PC-9 (cell line): Measurements from ENCODE around the gene PDE6G. TPM values are rescaled to one million over a fixed set of nuclear protein-coding genes. Genes with fewer than 3 reads are reported as not detected.

Experiments used
- BruUV-seq: library from RNA; stranded (reverse); fragments of 400-500 nt; replicated peaks from 2 replicates; lab custom pipeline; 2021; lab: Mats Ljungman, UMichigan
- CTCF ChIA-PET: fragments of 300-600 bp; sonication (Branson Sonifier 250); formaldehyde crosslinking; loops from one replicate; lab custom pipeline; 2022; ENCODE audit warnings: antibody characterized with exemption; lab: Charles Lee
- POLR2A ChIA-PET: fragments of 300-600 bp; sonication (Branson Sonifier 250); formaldehyde crosslinking; loops from one replicate; lab custom pipeline; 2022; ENCODE audit warnings: antibody characterized with exemption; ENCODE audit not compliant: unreplicated experiment; lab: Charles Lee
- DNase-seq, 2 experiments: peaks; one replicate each; pipeline versions ENCODE4 v3.0.0 to v3.0.0-alpha.2; 2015 to 2022; ENCODE audit warnings: mixed read lengths in 1 of 2
- H2AFZ ChIP-seq: fragments of 200-600 bp; sonication (generic); 2 replicates; pipeline ENCODE4 v1.8.1; 2017; ENCODE audit warnings: antibody characterized with exemption
- H3F3A ChIP-seq: fragments of 200-600 bp; sonication (generic); 2 replicates; pipeline ENCODE4 v1.8.1; 2017; ENCODE audit warnings: antibody characterized with exemption, mild to moderate bottlenecking, low read depth; ENCODE audit not compliant: insufficient read depth
- H3K27ac ChIP-seq: fragments of 200-600 bp; sonication (generic); 2 replicates; pipeline ENCODE4 v1.6.1; 2016; ENCODE audit warnings: mixed run types
- H3K27me3 ChIP-seq: fragments of 200-600 bp; sonication (generic); 2 replicates; pipeline ENCODE4 v1.6.1; 2016; ENCODE audit warnings: low read depth, mixed run types; ENCODE audit not compliant: insufficient read depth
- H3K36me3 ChIP-seq: fragments of 200-600 bp; sonication (generic); 2 replicates; pipeline ENCODE4 v1.6.1; 2016; ENCODE audit warnings: low read depth, mixed run types
- H3K4me1 ChIP-seq: fragments of 200-600 bp; sonication (generic); replicated peaks from 2 replicates; pipeline ENCODE4 v1.6.1; 2016; ENCODE audit warnings: mixed run types; ENCODE audit not compliant: insufficient read depth
- H3K4me2 ChIP-seq: fragments of 200-600 bp; sonication (generic); 2 replicates; pipeline ENCODE4 v1.6.1; 2017; ENCODE audit warnings: mixed run types
- H3K4me3 ChIP-seq: fragments of 200-600 bp; sonication (generic); 2 replicates; pipeline ENCODE4 v1.6.1; 2016; ENCODE audit warnings: mixed run types
- H3K79me2 ChIP-seq: fragments of 200-600 bp; sonication (generic); 2 replicates; pipeline ENCODE4 v1.6.1; 2017; ENCODE audit warnings: low read depth, mixed run types
- H3K9me2 ChIP-seq: fragments of 200-600 bp; sonication (generic); 2 replicates; pipeline ENCODE4 v1.8.1; 2017; ENCODE audit warnings: mild to moderate bottlenecking; ENCODE audit not compliant: insufficient read depth
- H3K9me3 ChIP-seq: fragments of 200-600 bp; sonication (generic); 2 replicates; pipeline ENCODE4 v1.8.1; 2016; ENCODE audit warnings: low read depth; ENCODE audit not compliant: insufficient read depth
- H4K20me1 ChIP-seq: fragments of 200-600 bp; sonication (generic); 2 replicates; pipeline ENCODE4 v1.8.1; 2017; ENCODE audit not compliant: insufficient read depth
- CTCF ChIP-seq: fragments of 200-600 bp; sonication (generic); conservative IDR thresholded peaks from 2 replicates; pipeline ENCODE4 v1.6.1; 2017; ENCODE audit warnings: mixed run types, antibody characterized with exemption, mild to moderate bottlenecking, moderate library complexity
- EZH2 ChIP-seq: fragments of 200-600 bp; sonication (generic); IDR thresholded peaks from 2 replicates; pipeline ENCODE4 v1.8.0; 2017; ENCODE audit warnings: antibody characterized with exemption, low read depth
- intact Hi-C: fragments of 100-400 bp; cut with micrococcal nuclease; formaldehyde crosslinking; loops from one replicate; pipeline ENCODE4 v1.10.0; 2022; ENCODE audit not compliant: unreplicated experiment
- total RNA-seq: library from RNA; stranded (reverse); gene quantifications from 2 replicates; pipeline ENCODE4 v1.2.3, GENCODE V29; 2021

The PDE6G gene
- total RNA-seq, 1 experiment from 2014 or later = 1.3 TPM

GRCh38 chr17:81685108-81685507 is 28.8 kb upstream of the PDE6G start:
- H3K4me3 ChIP-seq = peak overlapping the region; percentile 93
- no peaks in the 10 kb centered on the region for H3K36me3 ChIP-seq
- BruUV-seq = no TSS peak
- CTCF ChIA-PET = no interaction called here
- no peak overlapping the region for H2AFZ ChIP-seq
- H3K9me3 ChIP-seq = no peaks in the 10 kb centered on the region
- POLR2A ChIA-PET = interaction anchor here (0.7 kb wide), 1 partner anchor 119 kb away, joined by 3 read pairs; no protein-coding TSS in a partner anchor
- H3K79me2 ChIP-seq = peaks cover 55% of the 10 kb centered on the region
- H3K27me3 ChIP-seq = no peaks in the 10 kb centered on the region
- TF ChIP-seq CTCF = no peak
- TF ChIP-seq EZH2 = no peak
- no peaks in the 10 kb centered on the region for H3K9me2 ChIP-seq
- peaks cover 5% of the 10 kb centered on the region for H3K4me1 ChIP-seq
- peak overlapping the region; percentile 78 for H3K27ac ChIP-seq
- intact Hi-C loops = no loop called here
- H4K20me1 ChIP-seq = peaks cover 13% of the 10 kb centered on the region
- H3F3A ChIP-seq = peaks cover 11% of the 10 kb centered on the region; the same call in 1 of the 2 replicates
- peak overlapping the region; percentile 98 for H3K4me2 ChIP-seq
- DNase-seq = peak; percentile 31 to 60

GRCh38 chr17:81684442-81684911 is 28.1 kb upstream of the PDE6G start:
- H3K9me3 ChIP-seq = no peaks in the 10 kb centered on the region
- peaks cover 11% of the 10 kb centered on the region; the same call in 1 of the 2 replicates for H3F3A ChIP-seq
- H3K9me2 ChIP-seq = no peaks in the 10 kb centered on the region
- peaks cover 5% of the 10 kb centered on the region for H3K4me1 ChIP-seq
- H3K4me2 ChIP-seq = peak overlapping the region; percentile 98
- TSS peak; percentile 75 for BruUV-seq
- H4K20me1 ChIP-seq = peaks cover 13% of the 10 kb centered on the region
- no peak overlapping the region for H2AFZ ChIP-seq
- no peak for TF ChIP-seq CTCF
- TF ChIP-seq EZH2 = no peak
- peak overlapping the region; percentile 93 for H3K4me3 ChIP-seq
- H3K27me3 ChIP-seq = no peaks in the 10 kb centered on the region
- intact Hi-C loops = loop anchor here (1.0 to 5.0 kb wide), 3 partner anchors 19 to 338 kb away; partner anchors contain the start of genes CENPX, LRRC45, MRPL12 and NPLOC4
- ChIA-PET CTCF (no interaction called here), POLR2A (interaction anchor here (0.8 kb wide), 1 partner anchor 25 kb away, joined by 10 read pairs; no protein-coding TSS in a partner anchor)
- DNase-seq = peak in 1 of 2 experiments; percentile 68
- peaks cover 55% of the 10 kb centered on the region for H3K79me2 ChIP-seq
- H3K36me3 ChIP-seq = no peaks in the 10 kb centered on the region
- H3K27ac ChIP-seq = peak overlapping the region; percentile 78

- peak within 1 kb of the TSS; percentile 80 for H2AFZ ChIP-seq
- CTCF ChIA-PET = interaction anchor here (0.6 kb wide), 1 partner anchor 86 kb away, joined by 13 read pairs; no protein-coding TSS in a partner anchor
- H4K20me1 ChIP-seq = peaks cover 13% of the 10 kb centered on the region
- H3F3A ChIP-seq = peaks cover 11% of the 10 kb centered on the region; the same call in 1 of the 2 replicates
- peaks cover 55% of the 10 kb centered on the region for H3K79me2 ChIP-seq
- intact Hi-C loops = loop anchor here (1.0 to 5.0 kb wide), 3 partner anchors 19 to 338 kb away; partner anchors contain the start of genes CENPX, LRRC45, MRPL12 and NPLOC4
- H3K36me3 ChIP-seq = no peaks in the 10 kb centered on the region
- no peaks in the 10 kb centered on the region for H3K9me2 ChIP-seq
- H3K4me3 ChIP-seq = peak within 1 kb of the TSS; percentile 93
- no peaks in the 10 kb centered on the region for H3K27me3 ChIP-seq
- DNase-seq = peak; percentile 90 to 99
- POLR2A ChIA-PET = interaction anchor here (0.5 to 0.9 kb wide), 5 partner anchors 25 to 50 kb away, joined by 3 to 10 read pairs (median 4); no protein-coding TSS in a partner anchor
- H3K4me1 ChIP-seq = peaks cover 5% of the 10 kb centered on the region
- H3K9me3 ChIP-seq = no peaks in the 10 kb centered on the region
- H3K4me2 ChIP-seq = peak within 1 kb of the TSS; percentile 98
- TF ChIP-seq CTCF (no peak), EZH2 (no peak)
- H3K27ac ChIP-seq = peak within 1 kb of the TSS; percentile 78
- no TSS peak for BruUV-seq
Observed at GRCh38 chr17:81683584-81684441, 27.5 kb upstream of the PDE6G start, which contains the start of the genes ARL16 and HGS. Gene ARL16, minus strand, starts transcription at chr17:81683797. Its CDS starts 44 bp downstream, at chr17:81683753. Gene HGS, plus strand, starts transcription at chr17:81684011. Its CDS starts 56 bp downstream, at chr17:81684067.
